Right cardiac atrium (tissue), 5 donors: ENCODE results near the gene ZSWIM3. TPM values are rescaled to one million over a fixed set of nuclear protein-coding genes. Genes with fewer than 3 reads are reported as not detected.
A peak's percentile ranks its signal among the peaks of the same experiment; 100 is the strongest.
"Not testable (repeated sequence)": the region's sequence is repeated elsewhere in the genome, so short reads cannot be mapped to it uniquely, and the experiment has no call there.

Experiments
- ATAC-seq, 2 donors: fragments of 200-7000 bp; cut with Tn5 transposase; one replicate each; pipeline versions ENCODE4 v1.8.0 to v1.9.1; 2020; ENCODE audit warnings: moderate library complexity in 2 of 2, mild to moderate bottlenecking in 1 of 2
- DNase-seq, 3 donors: peaks; one replicate each; pipeline ENCODE4 v3.0.0-alpha.2; 2020
- H3K27ac ChIP-seq: one replicate; pipeline ENCODE4 v1.5.1; 2013; ENCODE audit warnings: mild to moderate bottlenecking, low read length, control low read depth, moderate library complexity
- H3K27me3 ChIP-seq: one replicate; pipeline ENCODE4 v1.6.1; 2013; ENCODE audit not compliant: control insufficient read depth, insufficient read depth
- H3K4me1 ChIP-seq: one replicate; pipeline ENCODE4 v1.6.1; 2013; ENCODE audit warnings: low read length; ENCODE audit not compliant: control insufficient read depth, insufficient read depth
- H3K4me3 ChIP-seq: one replicate; pipeline ENCODE4 v1.5.1; 2013; ENCODE audit warnings: low read length, control low read depth
- H3K9me3 ChIP-seq: one replicate; pipeline ENCODE4 v1.6.1; 2013; ENCODE audit warnings: low read length; ENCODE audit not compliant: control insufficient read depth
- WGBS: extraction: QIAGEN DNeasy Blood & Tissue Kit; methylation state at CpG from one replicate; pipeline ENCODE4 v1.1.7; 2013; 5-methylcytosine and 5-hydroxymethylcytosine counted together
- intact Hi-C, 4 donors: fragments of 100-400 bp; cut with DNase I; formaldehyde crosslinking; loops; one replicate each; pipeline versions ENCODE4 v1.11.0 to v1.14.0; 2022 to 2023
- polyA plus RNA-seq: library from polyadenylated mRNA; stranded (reverse); fragments of 200-250 nt; gene quantifications from one replicate; pipeline ENCODE4 v1.2.3, GENCODE V29; 2013
- total RNA-seq, 4 donors: library from RNA; stranded (reverse); fragmentation: NEBNext Ultra II Directional; extraction: Animal tissue kit (Norgen Biotek cat#: 25700); gene quantifications; one replicate each; pipeline ENCODE4 v1.2.1, GENCODE V29; 2021
- donor health status: healthy with polysubstance abuse.
- donor health status: DM: no; HTN: yes; CAD: no.
- donor health status: DM: no; HTN: no; CAD: no.
- donor health status: DM: no; HTN: yes; CAD: no; lungs with severe emphysema.
- donor health status: DM: yes; HTN: yes; CAD: no.

Gene ZSWIM3
- total and polyA plus RNA-seq, 5 donors: 1.7 to 3.3 (median 2.3) TPM

DNA sequence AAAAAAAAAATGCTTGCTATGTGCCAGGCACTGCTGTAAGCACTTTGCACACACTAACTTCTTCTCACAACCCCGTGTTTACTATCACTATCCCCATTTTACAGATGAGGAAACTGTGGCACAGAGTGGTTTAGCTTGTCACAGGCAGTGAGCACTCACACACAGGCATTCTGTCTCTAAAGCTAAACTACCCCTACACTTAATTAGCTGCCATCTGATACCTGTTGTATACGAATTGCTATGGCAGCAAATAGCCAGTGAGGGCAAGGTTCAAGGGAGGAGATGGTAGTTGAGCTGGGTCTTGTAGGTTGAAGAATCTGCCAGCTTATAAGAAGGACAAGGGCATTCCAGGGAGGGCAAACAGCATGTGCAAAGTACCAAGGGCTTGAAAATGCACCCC is 35.5 kb upstream of the ZSWIM3 start:
- no peak overlapping the region for H3K27ac ChIP-seq
- ATAC-seq (no peak), DNase-seq (no peak)
- no peak overlapping the region for H3K4me3 ChIP-seq
- WGBS: 75% methylated on average over 2 of the region's 2 CpGs
- no peaks in the 10 kb centered on the region for H3K27me3 ChIP-seq
- H3K4me1 ChIP-seq: peaks cover 7% of the 10 kb centered on the region
- intact Hi-C loops: loop anchor here in 1 of 4 donors (10.0 kb wide), 1 partner anchor 143 kb away; no protein-coding TSS in a partner anchor
- no peaks in the 10 kb centered on the region for H3K9me3 ChIP-seq

DNA sequence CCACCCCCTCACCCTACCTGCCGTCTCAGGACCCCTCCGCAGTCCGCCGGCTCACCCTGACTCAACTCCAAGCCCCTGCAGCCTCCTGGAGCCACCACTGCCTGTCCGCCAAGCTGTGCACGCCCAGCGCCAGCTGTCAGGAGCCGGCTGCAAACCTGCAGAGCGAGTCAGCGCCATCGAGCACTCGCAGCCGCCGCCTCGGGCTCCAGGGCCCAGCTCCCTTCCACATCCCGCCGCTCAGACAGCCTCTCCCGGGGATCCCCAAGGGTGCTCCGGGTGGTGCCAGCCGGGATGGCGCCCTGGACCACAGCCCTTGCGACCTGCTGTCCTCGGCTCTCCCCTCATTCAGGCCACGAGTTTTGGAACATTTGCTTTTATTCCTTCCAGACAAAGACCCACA is 34.6 kb upstream of the ZSWIM3 start:
- H3K4me1 ChIP-seq: peaks cover 7% of the 10 kb centered on the region
- H3K27ac ChIP-seq: no peak overlapping the region
- no peaks in the 10 kb centered on the region for H3K9me3 ChIP-seq
- 5% methylated on average over 24 of the region's 24 CpGs for WGBS
- ATAC-seq: peak; percentile 30 to 43
- H3K4me3 ChIP-seq: no peak overlapping the region
- intact Hi-C loops: loop anchor here in 1 of 4 donors (10.0 kb wide), 1 partner anchor 142 kb away; no protein-coding TSS in a partner anchor
- peak in 2 of 3 donors; percentile 33 to 70 for DNase-seq
- no peaks in the 10 kb centered on the region for H3K27me3 ChIP-seq

DNA sequence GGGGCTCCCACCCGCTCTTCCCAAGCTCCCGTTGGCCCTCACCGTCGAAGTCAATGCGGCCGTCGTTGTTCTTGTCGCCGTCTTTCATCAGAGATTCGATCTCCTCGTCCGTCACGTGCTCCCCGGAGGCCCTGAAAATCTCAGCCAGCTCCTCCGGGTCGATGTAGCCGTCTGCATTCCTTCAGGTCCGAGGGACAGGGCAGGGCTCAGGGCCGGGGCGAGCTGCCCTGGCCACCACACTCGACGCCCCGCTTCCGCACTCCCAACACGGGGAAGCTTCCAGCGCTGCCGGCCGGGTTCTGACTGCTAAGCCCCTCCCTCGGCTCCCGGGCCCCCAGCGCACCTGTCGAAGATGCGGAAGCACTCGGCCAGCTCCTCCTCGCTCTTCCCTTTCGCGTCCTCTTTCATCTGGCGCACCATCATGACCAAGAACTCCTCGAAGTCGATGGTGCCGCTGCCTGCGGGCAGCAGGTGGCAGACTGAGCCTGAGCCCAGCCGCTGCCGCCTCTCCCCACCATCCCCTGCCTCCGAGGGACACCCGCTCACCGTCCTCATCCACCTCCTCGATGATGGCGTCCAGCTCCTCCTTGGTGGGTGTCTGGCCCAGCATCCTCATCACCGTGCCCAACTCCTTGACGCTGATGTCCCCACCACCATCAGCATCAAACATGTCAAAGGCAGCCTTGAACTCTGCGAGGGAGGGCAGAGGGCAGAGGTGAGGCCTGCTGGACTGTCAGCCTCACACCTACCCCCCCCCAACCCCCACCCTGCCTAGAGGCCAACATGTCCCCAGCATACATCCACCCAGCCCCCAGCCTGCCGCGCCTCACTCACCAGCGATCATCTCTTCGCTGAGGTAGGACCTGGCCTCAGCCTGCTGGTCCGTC is 33.2 kb upstream of the ZSWIM3 start:
- H3K27me3 ChIP-seq: no peaks in the 10 kb centered on the region
- intact Hi-C loops: loop anchor here in 1 of 4 donors (10.0 kb wide), 1 partner anchor 141 kb away; no protein-coding TSS in a partner anchor
- peaks cover 10% of the 10 kb centered on the region for H3K4me1 ChIP-seq
- H3K9me3 ChIP-seq: no peaks in the 10 kb centered on the region
- DNase-seq: peak; percentile 39 to 79 (median 77)
- ATAC-seq: peak; percentile 58 to 61
- 18% methylated on average over 57 of the region's 57 CpGs for whole genome bisulfite sequencing
- no peak overlapping the region for H3K27ac ChIP-seq
- H3K4me3 ChIP-seq: no peak overlapping the region

DNA sequence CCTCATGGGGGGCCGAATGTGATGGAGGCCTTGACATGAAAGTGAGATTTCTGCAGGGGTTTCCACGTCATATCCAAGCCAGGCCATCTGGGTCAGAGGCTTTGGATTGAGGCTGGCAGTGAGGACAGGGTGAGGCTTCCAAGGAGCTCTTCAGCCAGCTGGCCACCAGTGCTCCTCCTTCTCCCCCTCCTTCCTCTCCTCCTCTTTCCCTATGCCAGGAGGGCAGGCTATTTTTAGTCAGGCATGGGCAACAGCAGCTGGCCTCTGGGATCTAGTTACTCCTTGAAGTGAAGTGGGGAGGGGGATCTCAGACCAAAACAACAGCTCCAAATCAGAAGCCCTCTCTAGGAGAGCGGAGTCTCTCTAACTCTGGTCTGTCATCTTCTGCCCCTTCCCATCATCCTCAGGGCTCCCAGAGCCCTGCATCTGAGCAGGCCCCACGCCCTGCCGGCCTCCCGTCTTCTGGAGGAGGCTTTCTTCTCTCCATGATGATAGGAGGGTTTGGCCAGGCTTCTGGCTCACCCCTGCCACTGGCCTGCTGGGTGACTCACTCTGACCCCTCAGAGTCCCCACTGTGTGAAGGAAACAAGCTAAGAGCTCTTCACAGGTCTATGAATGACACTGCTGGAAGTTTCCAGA is 30.9 kb upstream of the ZSWIM3 start:
- peak in 2 of 3 donors; percentile 70 to 77 for DNase-seq
- intact Hi-C loops: loop anchor here in 1 of 4 donors (10.0 kb wide), 1 partner anchor 138 kb away; no protein-coding TSS in a partner anchor
- no peak overlapping the region for H3K4me3 ChIP-seq
- WGBS: 40% methylated on average over 6 of the region's 6 CpGs
- H3K4me1 ChIP-seq: peaks cover 10% of the 10 kb centered on the region
- peak overlapping the region; percentile 2 for H3K27ac ChIP-seq
- H3K9me3 ChIP-seq: no peaks in the 10 kb centered on the region
- ATAC-seq: peak; percentile 53 to 71
- no peaks in the 10 kb centered on the region for H3K27me3 ChIP-seq

DNA sequence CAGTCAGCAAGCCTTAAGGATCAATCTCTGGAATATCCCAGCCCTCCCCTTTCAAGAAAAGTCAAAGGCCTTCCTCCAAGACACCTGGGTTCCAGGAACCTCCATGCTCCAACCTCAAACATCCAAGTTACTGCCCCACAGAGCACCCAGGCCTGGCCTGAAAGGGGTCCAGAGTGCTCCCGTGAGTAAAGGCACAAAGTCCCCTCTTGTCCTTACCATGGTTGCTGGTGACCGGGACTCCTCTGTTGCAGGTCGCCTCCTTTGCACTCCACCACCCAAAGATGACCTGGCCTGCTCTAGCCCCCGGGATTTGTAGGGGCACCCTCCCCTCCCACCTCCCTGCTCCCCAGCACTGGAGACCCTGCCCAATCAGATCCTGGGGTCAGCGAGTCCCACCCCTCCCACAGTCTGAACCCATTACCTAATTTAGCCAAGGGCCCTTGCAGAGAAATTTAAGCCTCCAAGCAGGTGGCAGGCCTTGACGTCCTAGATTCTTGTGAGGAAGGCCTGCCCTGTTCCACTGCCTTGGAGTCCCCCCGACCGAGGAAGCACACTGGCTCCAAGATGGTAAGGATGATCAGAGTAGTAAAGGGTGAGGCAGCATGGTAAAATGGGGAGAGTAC is 30.3 kb upstream of the ZSWIM3 start, which contains the start of gene TNNC2:
Gene TNNC2 (minus strand): TSS at position 283 of the 623 bp plus-strand sequence. CDS start 64 bp downstream, at position 219.
- WGBS: 85% methylated on average over 8 of the region's 8 CpGs

DNA sequence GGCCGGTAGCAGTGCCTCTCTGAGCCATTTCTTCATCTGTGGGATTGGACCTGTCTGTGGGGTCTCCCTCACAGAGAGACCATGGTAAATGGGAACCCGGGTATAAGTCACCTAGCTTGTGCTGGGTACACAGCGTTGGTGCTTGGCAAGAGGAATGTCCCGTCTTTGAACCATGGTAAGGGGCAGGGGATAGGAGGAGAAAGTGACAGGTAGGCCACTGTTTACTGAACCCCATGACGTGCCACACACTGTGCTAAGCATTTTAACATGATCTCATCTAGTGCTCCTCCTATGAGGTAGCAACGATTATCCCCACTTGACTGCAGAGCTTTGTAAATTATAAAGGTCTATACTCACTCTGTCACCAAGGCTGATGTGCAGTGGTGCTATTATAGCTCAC is 29.7 kb upstream of the ZSWIM3 start:
- intact Hi-C loops: loop anchor here in 1 of 4 donors (10.0 kb wide), 1 partner anchor 137 kb away; no protein-coding TSS in a partner anchor
- Histone ChIP-seq H3K4me3 (no peak overlapping the region), H3K27me3 (no peaks in the 10 kb centered on the region), H3K9me3 (no peaks in the 10 kb centered on the region), H3K27ac (no peak overlapping the region), H3K4me1 (peaks cover 10% of the 10 kb centered on the region)
- no peak for DNase-seq
- WGBS: 88% methylated on average over 6 of the region's 6 CpGs
- ATAC-seq: no peak

More for the DNA sequence above, 30.3 kb upstream of the ZSWIM3 start, which contains the start of gene TNNC2:
- Histone ChIP-seq H3K4me3 (no peak within 1 kb of the TSS), H3K4me1 (peaks cover 10% of the 10 kb centered on the region), H3K9me3 (no peaks in the 10 kb centered on the region), H3K27ac (peak within 1 kb of the TSS; percentile 2), H3K27me3 (no peaks in the 10 kb centered on the region)
- ATAC-seq: no peak
- intact Hi-C loops: loop anchor here in 1 of 4 donors (10.0 kb wide), 1 partner anchor 138 kb away; no protein-coding TSS in a partner anchor
- DNase-seq: no peak

DNA sequence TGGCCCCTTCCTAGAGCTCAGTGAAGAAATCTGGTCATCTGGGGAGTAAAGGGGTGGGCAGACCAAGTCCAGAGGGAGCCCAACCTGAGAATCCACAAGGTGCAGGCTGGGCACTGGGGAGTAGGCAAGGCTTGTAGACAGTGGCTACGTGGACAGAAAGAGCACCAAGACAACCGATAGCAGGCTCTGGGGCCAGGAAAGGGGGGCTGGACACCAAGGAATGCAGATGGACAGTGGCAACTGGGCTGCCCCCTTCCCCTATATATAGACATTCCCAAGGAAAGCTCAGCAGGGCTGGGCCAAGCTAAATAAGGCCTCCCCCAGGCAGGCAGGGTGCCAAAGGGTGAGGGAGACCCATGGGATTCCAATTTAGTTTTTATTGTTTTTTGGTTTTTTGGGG is 28.8 kb upstream of the ZSWIM3 start:
- DNase-seq (peak in 2 of 3 donors; percentile 43 to 70), ATAC-seq (no peak)
- WGBS: 26% methylated on average over 2 of the region's 2 CpGs
- no peak overlapping the region for H3K4me3 ChIP-seq
- no peaks in the 10 kb centered on the region for H3K9me3 ChIP-seq
- peak overlapping the region; percentile 70 for H3K27ac ChIP-seq
- intact Hi-C loops: loop anchor here in 1 of 4 donors (10.0 kb wide), 1 partner anchor 136 kb away; no protein-coding TSS in a partner anchor
- H3K4me1 ChIP-seq: peaks cover 7% of the 10 kb centered on the region
- no peaks in the 10 kb centered on the region for H3K27me3 ChIP-seq

DNA sequence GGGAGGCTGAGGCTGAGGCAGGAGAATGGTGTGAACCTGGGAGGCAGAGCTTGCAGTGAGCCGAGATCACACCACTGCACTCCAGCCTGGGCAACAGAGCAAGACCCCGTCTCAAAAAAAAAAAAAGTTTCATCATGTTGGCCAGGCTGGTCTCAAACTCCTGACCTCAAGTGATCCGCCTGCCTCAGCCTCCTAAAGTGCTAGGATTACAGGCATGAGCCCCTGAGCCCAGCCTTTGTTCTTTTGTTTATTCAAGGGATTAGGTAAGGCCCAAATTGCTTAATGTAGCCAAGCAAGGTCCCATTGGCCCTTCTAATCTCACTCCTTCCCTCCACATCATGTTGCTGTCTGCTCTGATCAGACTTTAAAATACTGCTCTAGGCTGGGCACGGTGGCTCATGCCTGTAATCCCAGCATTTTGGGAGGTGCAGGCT is 27.7 kb upstream of the ZSWIM3 start:
- not testable (repeated sequence) for ATAC-seq, H3K4me3 ChIP-seq, H3K27ac ChIP-seq, DNase-seq, H3K4me1 ChIP-seq, H3K9me3 ChIP-seq, H3K27me3 ChIP-seq
- WGBS: 85% methylated on average over 4 of the region's 4 CpGs
- intact Hi-C loops: loop anchor here in 2 of 4 donors (10.0 kb wide), 2 partner anchors 105 to 135 kb away; partner anchors contain the start of gene PCIF1 (in 1 of the 2)

DNA sequence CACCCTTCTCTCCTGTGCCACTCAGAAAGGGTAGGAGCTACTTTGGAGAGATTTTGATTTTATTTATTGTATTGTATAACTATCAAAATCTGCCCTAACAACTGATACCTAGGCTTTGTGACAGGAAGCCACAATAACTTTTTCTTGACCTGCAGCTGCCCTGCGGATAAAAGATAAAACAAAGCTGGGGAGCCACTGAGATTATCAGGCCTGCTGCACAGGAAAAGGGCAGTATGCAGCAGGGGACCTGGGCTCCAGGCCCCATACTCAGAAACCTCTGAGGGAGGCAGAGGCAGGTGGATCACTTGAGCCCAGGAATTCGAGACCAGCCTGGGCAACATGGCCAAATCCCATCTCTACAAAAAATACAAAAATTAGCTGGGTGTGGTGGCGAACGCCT is 24.8 kb upstream of the ZSWIM3 start:
- peak overlapping the region; percentile 85 for H3K27ac ChIP-seq
- H3K4me3 ChIP-seq: no peak overlapping the region
- ATAC-seq (no peak), DNase-seq (no peak)
- WGBS: 77% methylated on average over 4 of the region's 4 CpGs
- intact Hi-C loops: loop anchor here in 1 of 4 donors (10.0 kb wide), 1 partner anchor 102 kb away; the partner anchor contains the start of gene PCIF1
- H3K9me3 ChIP-seq: no peaks in the 10 kb centered on the region
- no peaks in the 10 kb centered on the region for H3K27me3 ChIP-seq
- peaks cover 7% of the 10 kb centered on the region for H3K4me1 ChIP-seq
